Panc1 (cell line): Measurements from ENCODE around the gene SRSF3. TPM values are rescaled to one million over a fixed set of nuclear protein-coding genes. Genes with fewer than 3 reads are reported as not detected.

Source experiments
- ATAC-seq: fragments of 200-7000 bp; cut with Tn5 transposase; 2 replicates; pipeline ENCODE4 v1.9.1; 2020; ENCODE audit warnings: mild to moderate bottlenecking, moderate library complexity
- BruUV-seq: library from RNA; stranded (reverse); fragments of 400-500 nt; replicated peaks from 2 replicates; lab custom pipeline; 2021; lab: Mats Ljungman, UMichigan
- CTCF ChIA-PET: fragments of 300-600 bp; sonication (Branson Sonifier 250); formaldehyde crosslinking; loops from one replicate; lab custom pipeline; 2022; ENCODE audit warnings: antibody characterized with exemption; lab: Charles Lee
- POLR2A ChIA-PET: fragments of 300-600 bp; sonication (Branson Sonifier 250); formaldehyde crosslinking; loops from one replicate; lab custom pipeline; 2022; ENCODE audit warnings: antibody characterized with exemption; lab: Charles Lee
- DNase-seq: peaks from one replicate; pipeline ENCODE4 v3.0.0-alpha.2; 2010; ENCODE audit warnings: low read depth, low spot score
- H3K27ac ChIP-seq: 2 replicates; pipeline ENCODE4 v1.5.1; 2011; ENCODE audit warnings: mild to moderate bottlenecking, low read length, inconsistent platforms
- H3K27me3 ChIP-seq: fragments of 200-500 bp; sonication (Bioruptor generic); 2 replicates; pipeline ENCODE4 v1.6.0; 2014; ENCODE audit warnings: low read length, inconsistent platforms; ENCODE audit not compliant: control insufficient read depth, insufficient read depth
- H3K36me3 ChIP-seq: fragments of 200-500 bp; sonication (Bioruptor generic); 2 replicates; pipeline ENCODE4 v1.5.1; 2014; ENCODE audit warnings: inconsistent platforms, mild to moderate bottlenecking, low read length, moderate library complexity; ENCODE audit not compliant: control insufficient read depth, insufficient read depth
- H3K4me1 ChIP-seq: 2 replicates; pipeline ENCODE4 v1.5.1; 2011; ENCODE audit warnings: inconsistent platforms, mild to moderate bottlenecking, low read length, moderate library complexity; ENCODE audit not compliant: control insufficient read depth, insufficient read depth
- H3K4me3 ChIP-seq, 2 experiments: 2 replicates each; pipeline ENCODE4 v1.5.1; 2011 to 2012; ENCODE audit warnings: low read depth in 2 of 2, low read length in 2 of 2, mild to moderate bottlenecking in 2 of 2, inconsistent platforms in 1 of 2, moderate library complexity in 1 of 2
- H3K9me3 ChIP-seq: fragments of 200-500 bp; sonication (Bioruptor generic); 2 replicates; pipeline ENCODE4 v1.5.1; 2014; ENCODE audit warnings: low read depth, mild to moderate bottlenecking, inconsistent platforms, low read length, moderate library complexity; ENCODE audit not compliant: control insufficient read depth, insufficient read depth
- POLR2AphosphoS5 ChIP-seq: IDR thresholded peaks from 2 replicates; pipeline ENCODE4 v1.6.1; 2012; ENCODE audit warnings: mild to moderate bottlenecking, low read depth, low read length, moderate library complexity
- SIN3A ChIP-seq: IDR thresholded peaks from 2 replicates; pipeline ENCODE4 v1.6.1; 2012; ENCODE audit warnings: low read depth, mild to moderate bottlenecking, low read length, moderate library complexity, borderline replicate concordance; ENCODE audit not compliant: insufficient read depth
- TCF7L2 ChIP-seq: IDR thresholded peaks from 2 replicates; pipeline ENCODE4 v1.6.1; 2011; ENCODE audit warnings: mild to moderate bottlenecking, low read depth, low read length, inconsistent platforms
- in situ Hi-C: cut with HindIII; loops from 2 replicates; pipeline ENCODE4 v1.10.0; 2016; ENCODE audit warnings: low sequenced_read_pairs, low pct_unique_long_range_greater_than_20kb
- intact Hi-C: fragments of 100-400 bp; cut with micrococcal nuclease; formaldehyde crosslinking; loops from one replicate; pipeline ENCODE4 v1.10.0; 2022; ENCODE audit not compliant: unreplicated experiment
- total RNA-seq: library from RNA; stranded (reverse); gene quantifications from one replicate; pipeline ENCODE4 v1.2.1, GENCODE V29; 2021; ENCODE audit not compliant: unreplicated experiment
- TF ChIP-seq, protein P1 (sequence below): fragments of 450-650 bp; IDR thresholded peaks from 2 replicates; pipeline ENCODE4 v1.5.1; 2017; ENCODE audit warnings: mild to moderate bottlenecking
- TF ChIP-seq, protein P2 (sequence below), 2 experiments: IDR thresholded peaks; 2 replicates each; pipeline ENCODE4 v1.6.1; 2011 to 2012; ENCODE audit warnings: low read depth in 2 of 2, control low read depth in 1 of 2, low read length in 1 of 2, mild to moderate bottlenecking in 1 of 2, moderate library complexity in 1 of 2; ENCODE audit not compliant: insufficient read depth in 1 of 2

The SRSF3 gene
- total RNA-seq, 1 experiment from 2014 or later = 356 TPM

DNA sequence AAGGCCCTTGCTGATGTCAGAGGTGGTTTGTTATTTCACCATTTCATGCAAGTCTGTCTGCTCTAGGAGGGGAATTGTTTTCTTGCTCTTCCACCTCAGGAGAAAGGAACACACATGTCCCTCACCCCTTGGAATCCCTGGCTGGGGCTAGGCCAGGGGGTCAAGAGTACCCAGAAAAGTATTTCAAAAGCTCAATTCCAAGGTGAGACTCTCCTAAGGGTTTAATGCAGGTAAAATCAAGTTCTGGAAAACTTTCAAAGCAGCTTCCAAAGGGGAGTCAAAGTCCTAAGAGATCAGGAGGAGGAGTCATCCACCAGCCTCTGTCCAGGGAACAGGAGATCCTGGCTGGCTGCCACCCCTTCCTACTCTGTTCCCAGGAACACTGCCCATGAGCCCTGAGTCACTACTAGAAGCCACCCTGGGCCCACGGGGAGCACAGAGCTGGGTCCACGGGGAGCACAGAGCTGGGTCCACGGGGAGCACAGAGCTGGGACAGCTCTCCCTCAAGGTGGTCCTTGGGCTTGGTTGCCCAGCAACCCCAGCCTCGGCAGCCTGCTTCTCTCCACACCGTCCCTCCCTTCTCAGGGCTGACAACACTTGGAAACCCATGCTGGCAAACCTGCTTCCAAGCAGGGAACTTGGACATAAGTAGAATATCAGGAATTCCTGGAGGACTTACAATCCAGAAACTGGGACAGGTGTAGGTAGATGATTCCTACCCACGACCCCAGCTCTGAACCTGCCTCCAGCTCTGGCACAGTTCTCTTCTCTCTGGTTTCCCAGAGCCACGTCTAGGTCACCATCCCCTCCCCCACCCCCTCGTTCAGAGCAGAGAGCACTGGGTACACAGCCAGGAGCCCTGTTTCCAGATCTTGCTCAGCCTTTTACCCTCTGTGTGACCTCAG, 49.0 kb downstream of the SRSF3 start:
- Histone ChIP-seq H3K27ac (peak overlapping the region; percentile 17; the same call in 1 of the 2 replicates), H3K27me3 (no peaks in the 10 kb centered on the region), H3K4me3 (no peak overlapping the region), H3K4me1 (peaks cover 11% of the 10 kb centered on the region), H3K9me3 (no peaks in the 10 kb centered on the region), H3K36me3 (no peaks in the 10 kb centered on the region)
- TF ChIP-seq SIN3A = no peak
- TF ChIP-seq, protein P1, sequence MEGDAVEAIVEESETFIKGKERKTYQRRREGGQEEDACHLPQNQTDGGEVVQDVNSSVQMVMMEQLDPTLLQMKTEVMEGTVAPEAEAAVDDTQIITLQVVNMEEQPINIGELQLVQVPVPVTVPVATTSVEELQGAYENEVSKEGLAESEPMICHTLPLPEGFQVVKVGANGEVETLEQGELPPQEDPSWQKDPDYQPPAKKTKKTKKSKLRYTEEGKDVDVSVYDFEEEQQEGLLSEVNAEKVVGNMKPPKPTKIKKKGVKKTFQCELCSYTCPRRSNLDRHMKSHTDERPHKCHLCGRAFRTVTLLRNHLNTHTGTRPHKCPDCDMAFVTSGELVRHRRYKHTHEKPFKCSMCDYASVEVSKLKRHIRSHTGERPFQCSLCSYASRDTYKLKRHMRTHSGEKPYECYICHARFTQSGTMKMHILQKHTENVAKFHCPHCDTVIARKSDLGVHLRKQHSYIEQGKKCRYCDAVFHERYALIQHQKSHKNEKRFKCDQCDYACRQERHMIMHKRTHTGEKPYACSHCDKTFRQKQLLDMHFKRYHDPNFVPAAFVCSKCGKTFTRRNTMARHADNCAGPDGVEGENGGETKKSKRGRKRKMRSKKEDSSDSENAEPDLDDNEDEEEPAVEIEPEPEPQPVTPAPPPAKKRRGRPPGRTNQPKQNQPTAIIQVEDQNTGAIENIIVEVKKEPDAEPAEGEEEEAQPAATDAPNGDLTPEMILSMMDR = no peak
- TF ChIP-seq, protein P2, sequence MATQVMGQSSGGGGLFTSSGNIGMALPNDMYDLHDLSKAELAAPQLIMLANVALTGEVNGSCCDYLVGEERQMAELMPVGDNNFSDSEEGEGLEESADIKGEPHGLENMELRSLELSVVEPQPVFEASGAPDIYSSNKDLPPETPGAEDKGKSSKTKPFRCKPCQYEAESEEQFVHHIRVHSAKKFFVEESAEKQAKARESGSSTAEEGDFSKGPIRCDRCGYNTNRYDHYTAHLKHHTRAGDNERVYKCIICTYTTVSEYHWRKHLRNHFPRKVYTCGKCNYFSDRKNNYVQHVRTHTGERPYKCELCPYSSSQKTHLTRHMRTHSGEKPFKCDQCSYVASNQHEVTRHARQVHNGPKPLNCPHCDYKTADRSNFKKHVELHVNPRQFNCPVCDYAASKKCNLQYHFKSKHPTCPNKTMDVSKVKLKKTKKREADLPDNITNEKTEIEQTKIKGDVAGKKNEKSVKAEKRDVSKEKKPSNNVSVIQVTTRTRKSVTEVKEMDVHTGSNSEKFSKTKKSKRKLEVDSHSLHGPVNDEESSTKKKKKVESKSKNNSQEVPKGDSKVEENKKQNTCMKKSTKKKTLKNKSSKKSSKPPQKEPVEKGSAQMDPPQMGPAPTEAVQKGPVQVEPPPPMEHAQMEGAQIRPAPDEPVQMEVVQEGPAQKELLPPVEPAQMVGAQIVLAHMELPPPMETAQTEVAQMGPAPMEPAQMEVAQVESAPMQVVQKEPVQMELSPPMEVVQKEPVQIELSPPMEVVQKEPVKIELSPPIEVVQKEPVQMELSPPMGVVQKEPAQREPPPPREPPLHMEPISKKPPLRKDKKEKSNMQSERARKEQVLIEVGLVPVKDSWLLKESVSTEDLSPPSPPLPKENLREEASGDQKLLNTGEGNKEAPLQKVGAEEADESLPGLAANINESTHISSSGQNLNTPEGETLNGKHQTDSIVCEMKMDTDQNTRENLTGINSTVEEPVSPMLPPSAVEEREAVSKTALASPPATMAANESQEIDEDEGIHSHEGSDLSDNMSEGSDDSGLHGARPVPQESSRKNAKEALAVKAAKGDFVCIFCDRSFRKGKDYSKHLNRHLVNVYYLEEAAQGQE (IDR thresholded peaks at IDR 0.05; ENCODE audit: insufficient read depth in 1 of 2, low read depth in 2 of 2, low read length in 1 of 2) = no peak
- no peak for TF ChIP-seq TCF7L2
- no peak for TF ChIP-seq POLR2AphosphoS5
- CTCF ChIA-PET = interaction anchor here (0.8 kb wide), 1 partner anchor 9 kb away, joined by 4 read pairs; no protein-coding TSS in a partner anchor
- DNase-seq (no peak), ATAC-seq (peak; percentile 89)
- POLR2A ChIA-PET = no interaction called here
- no TSS peak for BruUV-seq
- intact Hi-C loops = no loop called here
- in situ Hi-C loops = no loop called here

DNA sequence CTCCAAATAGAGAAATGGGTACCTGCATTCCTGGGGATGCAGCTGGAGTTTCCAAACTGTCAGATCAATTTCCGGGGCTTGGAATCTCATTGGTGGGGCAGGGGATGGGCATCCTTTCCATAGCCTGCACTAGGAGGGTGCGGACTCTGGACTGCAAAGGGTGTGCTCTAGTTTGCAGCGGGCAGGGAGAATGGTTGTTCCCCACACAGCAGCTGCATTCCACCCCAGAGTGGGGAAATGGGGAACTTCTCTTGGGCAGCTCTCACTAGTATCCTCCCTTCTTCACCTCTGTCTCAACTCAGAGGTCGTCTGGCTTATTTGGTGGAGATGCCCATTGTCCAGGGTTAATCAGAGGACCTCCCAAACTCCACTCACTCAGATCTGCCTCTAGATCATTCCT, 49.8 kb downstream of the SRSF3 start:
- Histone ChIP-seq H3K4me3 (no peak overlapping the region), H3K36me3 (no peaks in the 10 kb centered on the region), H3K4me1 (peaks cover 11% of the 10 kb centered on the region), H3K27ac (no peak overlapping the region), H3K27me3 (no peaks in the 10 kb centered on the region), H3K9me3 (no peaks in the 10 kb centered on the region)
- no TSS peak for BruUV-seq
- ATAC-seq (no peak), DNase-seq (no peak)
- in situ Hi-C loops (no loop called here), intact Hi-C loops (no loop called here)
- ChIA-PET POLR2A (no interaction called here), CTCF (no interaction called here)
- TF ChIP-seq, protein P1 = no peak
- TF ChIP-seq SIN3A (no peak), TCF7L2 (no peak), POLR2AphosphoS5 (no peak)
- TF ChIP-seq, protein P2 (IDR thresholded peaks at IDR 0.05; ENCODE audit: insufficient read depth in 1 of 2, low read depth in 2 of 2, low read length in 1 of 2) = no peak
